Loucy (cell line): ENCODE measurements around the gene ABCC4.

ENCODE experiments used
- H2AFZ ChIP-seq: fragments of 200-600 bp; sonication (generic); 2 replicates; pipeline ENCODE4 v1.6.0; 2016; ENCODE audit warnings: antibody characterized with exemption, mild to moderate bottlenecking, low read length, moderate library complexity
- H3F3A ChIP-seq: fragments of 200-600 bp; 2 replicates; pipeline ENCODE4 v1.6.0; 2016; ENCODE audit warnings: antibody characterized with exemption, low read depth, mild to moderate bottlenecking
- H3K27me3 ChIP-seq: fragments of 200-600 bp; sonication (generic); 2 replicates; pipeline ENCODE4 v1.6.1; 2014; ENCODE audit warnings: low read length, mild to moderate bottlenecking; ENCODE audit not compliant: insufficient read depth, poor library complexity, severe bottlenecking
- H3K36me3 ChIP-seq: fragments of 200-600 bp; sonication (generic); 2 replicates; pipeline ENCODE4 v1.6.1; 2016; ENCODE audit warnings: low read length; ENCODE audit not compliant: insufficient read depth
- H3K4me1 ChIP-seq: fragments of 200-600 bp; sonication (generic); 2 replicates; pipeline ENCODE4 v1.5.1; 2014; ENCODE audit warnings: low read length, mild to moderate bottlenecking; ENCODE audit not compliant: insufficient read depth, poor library complexity, severe bottlenecking
- H3K4me2 ChIP-seq: fragments of 200-600 bp; sonication (generic); 2 replicates; pipeline ENCODE4 v1.6.0; 2014; ENCODE audit warnings: antibody characterized with exemption, low read length, low read depth, mild to moderate bottlenecking; ENCODE audit not compliant: poor library complexity, severe bottlenecking
- H3K4me3 ChIP-seq: fragments of 200-600 bp; sonication (generic); 2 replicates; pipeline ENCODE4 v1.5.1; 2014; ENCODE audit warnings: low read length, mild to moderate bottlenecking, mixed read lengths; ENCODE audit not compliant: poor library complexity, severe bottlenecking
- H3K79me2 ChIP-seq: fragments of 200-600 bp; sonication (generic); 2 replicates; pipeline ENCODE4 v1.6.1; 2014; ENCODE audit warnings: low read length; ENCODE audit not compliant: insufficient read depth
- H3K9ac ChIP-seq: fragments of 200-600 bp; sonication (generic); 2 replicates; pipeline ENCODE4 v1.6.0; 2014; ENCODE audit warnings: mild to moderate bottlenecking, low read depth, low read length, moderate library complexity; ENCODE audit not compliant: poor library complexity, severe bottlenecking
- H3K9me2 ChIP-seq: fragments of 200-600 bp; sonication (generic); replicated peaks from 2 replicates; pipeline ENCODE4 v1.6.1; 2016; ENCODE audit warnings: low read depth, low read length, mixed read lengths
- H3K9me3 ChIP-seq: fragments of 200-600 bp; sonication (generic); 2 replicates; pipeline ENCODE4 v1.6.1; 2014; ENCODE audit warnings: mild to moderate bottlenecking, antibody characterized with exemption, low read length, low read depth; ENCODE audit not compliant: insufficient read depth
- H4K20me1 ChIP-seq: fragments of 200-600 bp; sonication (generic); 2 replicates; pipeline ENCODE4 v1.6.0; 2014; ENCODE audit warnings: antibody characterized with exemption, low read length, mild to moderate bottlenecking; ENCODE audit not compliant: insufficient read depth, poor library complexity, severe bottlenecking
- CTCF ChIP-seq: fragments of 200-600 bp; sonication (generic); conservative IDR thresholded peaks from 2 replicates; pipeline ENCODE4 v1.5.1; 2014; ENCODE audit warnings: mild to moderate bottlenecking, antibody characterized with exemption, low read length
- EZH2phosphoT487 ChIP-seq: fragments of 200-600 bp; IDR thresholded peaks from 2 replicates; pipeline ENCODE4 v1.6.1; 2018; ENCODE audit warnings: antibody characterized with exemption, mild to moderate bottlenecking, moderate library complexity, borderline replicate concordance

ABCC4 gene

GRCh38 chr13:95326695-95327094 lies 25.4 kb upstream of the ABCC4 start:
- Histone ChIP-seq H3K36me3 (no peaks in the 10 kb centered on the region), H2AFZ (no peak overlapping the region), H3K4me1 (no peaks in the 10 kb centered on the region), H3K9me3 (no peaks in the 10 kb centered on the region), H3K9me2 (no peaks in the 10 kb centered on the region), H3K4me3 (no peak overlapping the region), H3F3A (no peaks in the 10 kb centered on the region), H3K79me2 (no peaks in the 10 kb centered on the region), H4K20me1 (no peaks in the 10 kb centered on the region), H3K27me3 (no peaks in the 10 kb centered on the region), H3K9ac (no peak overlapping the region), H3K4me2 (no peak overlapping the region)
- no peak for TF ChIP-seq CTCF
- TF ChIP-seq EZH2phosphoT487: no peak

GRCh38 chr13:95325485-95325884 lies 24.2 kb upstream of the ABCC4 start:
- no peak overlapping the region for H2AFZ ChIP-seq
- H3K79me2 ChIP-seq: no peaks in the 10 kb centered on the region
- no peak overlapping the region for H3K4me3 ChIP-seq
- no peaks in the 10 kb centered on the region for H3K36me3 ChIP-seq
- TF ChIP-seq EZH2phosphoT487 (no peak), CTCF (no peak)
- no peak overlapping the region for H3K9ac ChIP-seq
- H4K20me1 ChIP-seq: no peaks in the 10 kb centered on the region
- no peaks in the 10 kb centered on the region for H3F3A ChIP-seq
- H3K9me2 ChIP-seq: no peaks in the 10 kb centered on the region
- H3K9me3 ChIP-seq: no peaks in the 10 kb centered on the region
- H3K27me3 ChIP-seq: no peaks in the 10 kb centered on the region
- no peaks in the 10 kb centered on the region for H3K4me1 ChIP-seq
- H3K4me2 ChIP-seq: no peak overlapping the region

DNA sequence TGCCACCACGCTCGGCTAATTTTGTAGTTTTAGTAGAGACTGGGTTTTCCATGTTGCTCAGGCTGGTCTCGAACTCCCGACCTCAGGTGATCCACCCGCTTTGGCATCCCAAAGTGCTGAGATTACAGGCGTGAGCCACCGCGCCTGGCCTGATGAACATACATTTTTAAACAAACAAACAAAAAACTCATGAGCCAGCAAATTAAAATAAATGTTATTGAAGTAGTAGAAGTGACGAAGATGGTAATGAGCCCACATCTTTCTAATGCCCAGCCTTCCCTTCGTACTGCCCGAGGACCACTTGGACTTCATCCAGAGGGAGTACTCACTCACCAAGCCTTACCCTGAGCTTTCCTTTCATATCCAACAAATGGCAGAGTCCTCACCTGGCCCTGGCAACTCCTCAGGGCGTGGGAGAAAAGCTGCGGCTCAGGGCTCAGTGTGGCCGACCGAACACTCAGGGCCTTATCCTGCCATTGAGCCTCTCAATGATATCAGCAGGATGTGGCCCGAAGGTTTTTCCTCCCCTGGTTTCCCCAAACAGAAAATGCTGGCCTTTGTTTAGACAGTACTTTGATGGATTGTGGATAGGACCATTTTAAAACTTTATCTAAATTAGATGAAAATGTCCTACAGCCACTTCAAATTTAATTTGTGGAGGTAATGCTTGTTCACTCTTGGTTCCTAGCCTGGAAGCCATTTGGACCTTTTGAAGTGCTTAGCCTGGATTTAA lies 22.8 kb upstream of the ABCC4 start:
- H3K4me3 ChIP-seq: no peak overlapping the region
- no peaks in the 10 kb centered on the region for H3K79me2 ChIP-seq
- no peaks in the 10 kb centered on the region for H3K36me3 ChIP-seq
- H3K4me1 ChIP-seq: no peaks in the 10 kb centered on the region
- no peaks in the 10 kb centered on the region for H3K27me3 ChIP-seq
- no peak overlapping the region for H2AFZ ChIP-seq
- no peaks in the 10 kb centered on the region for H3K9me3 ChIP-seq
- no peaks in the 10 kb centered on the region for H3K9me2 ChIP-seq
- no peak overlapping the region for H3K4me2 ChIP-seq
- H4K20me1 ChIP-seq: no peaks in the 10 kb centered on the region
- H3F3A ChIP-seq: no peaks in the 10 kb centered on the region
- TF ChIP-seq CTCF (no peak), EZH2phosphoT487 (no peak)
- no peak overlapping the region for H3K9ac ChIP-seq
